Hypothalamus (tissue), 51 donors: Measurements from ENCODE around the gene RUNX3.
"Not testable (repeated sequence)": the region's sequence is repeated elsewhere in the genome, so short reads cannot be mapped to it uniquely, and the experiment has no call there.

Source experiments
- DNase-seq, 51 donors: peaks; one replicate each; lab custom pipeline; 2025; lab: John Stamatoyannopoulos, UW

The RUNX3 gene

GRCh38 chr1:24930260-24931145, at the start of gene RUNX3:
Gene RUNX3 (minus strand): TSS chr1:24930276. CDS start chr1:24929868, 408 bp downstream.
- peak in 8 of 51 donors; percentile 6 to 42 (median 18) for DNase-seq

GRCh38 chr1:24979232-24979631, 49.2 kb upstream of the RUNX3 start:
- not testable (repeated sequence) for DNase-seq

GRCh38 chr1:24978383-24979032, 48.4 kb upstream of the RUNX3 start:
- no peak for DNase-seq

DNA sequence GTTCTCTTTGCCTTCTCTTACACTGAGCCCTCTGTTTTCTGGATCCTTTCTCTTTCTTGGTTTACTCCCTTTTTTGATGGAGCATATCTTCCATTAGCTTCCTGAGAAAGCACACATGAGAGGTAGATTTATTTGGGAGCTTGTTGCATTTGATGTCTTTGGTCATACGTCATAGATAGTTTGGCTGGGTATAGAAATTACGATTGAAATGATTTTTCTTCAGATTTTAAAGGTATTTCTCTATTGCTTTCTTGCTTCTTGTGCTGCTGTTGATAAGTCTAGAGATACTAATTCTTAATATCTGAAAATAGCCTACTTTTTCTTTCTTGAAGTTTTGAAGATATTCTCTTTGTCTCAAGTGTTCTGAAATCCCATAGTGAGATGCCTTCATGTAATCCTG, 45.3 kb upstream of the RUNX3 start:
- no peak for DNase-seq

- no peak for DNase-seq
Measured at GRCh38 chr1:24973315-24973714, 43.2 kb upstream of the RUNX3 start.

DNA sequence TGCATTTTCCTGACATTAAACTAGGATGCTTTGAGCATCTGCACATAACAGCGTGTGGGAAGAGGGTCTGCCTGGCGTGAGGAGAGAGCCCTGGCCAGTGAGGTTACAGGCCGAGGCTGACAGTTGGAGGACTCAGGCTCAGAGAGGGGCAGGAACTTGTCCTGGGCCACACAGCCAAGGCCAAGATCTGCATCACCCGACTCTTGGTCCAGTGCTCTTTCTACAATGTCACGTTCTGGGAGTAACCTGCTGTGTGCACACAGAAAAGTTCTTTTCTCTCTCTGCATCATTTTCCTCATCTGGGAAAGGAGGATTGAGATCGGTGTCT, 42.8 kb upstream of the RUNX3 start:
- no peak for DNase-seq

DNA sequence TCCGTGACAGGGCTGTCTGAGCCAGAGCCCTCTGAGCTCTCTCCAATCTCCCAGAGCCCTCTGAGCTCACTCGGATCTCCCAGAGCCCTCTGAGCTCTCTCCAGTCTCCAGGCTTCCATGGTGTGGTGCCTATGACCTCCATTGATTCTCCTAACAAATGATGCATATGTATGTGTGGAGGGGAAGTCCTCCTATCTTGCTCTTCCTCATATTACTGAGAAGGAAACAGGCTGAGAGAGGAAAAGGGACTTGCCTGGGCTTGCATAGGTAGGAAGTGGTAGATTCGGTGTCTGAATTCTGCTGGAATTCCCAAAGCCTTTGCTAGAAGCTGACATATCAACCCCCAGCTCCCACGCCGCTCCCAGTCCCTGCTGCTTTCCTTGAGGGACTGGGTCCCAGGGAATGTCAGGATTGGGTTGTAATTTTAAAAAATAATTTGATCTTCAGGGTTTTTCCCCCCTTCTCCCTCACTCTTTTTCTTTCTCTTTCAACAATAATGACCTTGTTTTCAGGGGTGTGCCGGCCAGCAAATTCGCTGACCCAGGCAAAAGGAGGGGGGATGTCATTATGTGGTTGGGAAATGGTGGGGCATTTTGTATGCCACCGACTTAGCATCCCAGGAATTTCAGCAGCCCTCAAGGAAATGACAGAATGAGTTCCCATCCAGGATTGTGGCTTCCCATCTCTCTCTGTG, 42.3 kb upstream of the RUNX3 start:
- no peak for DNase-seq

- no peak for DNase-seq
Measured at GRCh38 chr1:24970926-24971875, 41.1 kb upstream of the RUNX3 start.

DNA sequence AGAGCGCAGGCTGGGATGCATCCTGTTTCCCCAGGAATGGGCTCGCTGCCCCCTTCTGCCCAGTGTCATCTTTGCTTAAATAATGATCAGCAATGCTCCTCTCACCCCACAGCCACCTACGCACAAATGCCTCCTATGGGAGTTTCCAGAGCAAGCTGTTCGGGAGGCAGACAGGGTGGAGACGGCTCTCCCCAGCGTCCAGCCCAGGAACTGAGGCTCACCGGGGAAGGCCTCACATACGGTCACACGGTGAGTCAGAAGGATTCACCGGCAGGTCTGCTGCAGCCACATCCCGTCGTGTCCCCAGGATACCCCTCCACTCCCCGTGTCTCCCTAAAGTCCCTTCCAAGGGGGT, 40.3 kb upstream of the RUNX3 start:
- no peak for DNase-seq

GRCh38 chr1:24969596-24970398, 39.7 kb upstream of the RUNX3 start:
- DNase-seq: no peak

DNA sequence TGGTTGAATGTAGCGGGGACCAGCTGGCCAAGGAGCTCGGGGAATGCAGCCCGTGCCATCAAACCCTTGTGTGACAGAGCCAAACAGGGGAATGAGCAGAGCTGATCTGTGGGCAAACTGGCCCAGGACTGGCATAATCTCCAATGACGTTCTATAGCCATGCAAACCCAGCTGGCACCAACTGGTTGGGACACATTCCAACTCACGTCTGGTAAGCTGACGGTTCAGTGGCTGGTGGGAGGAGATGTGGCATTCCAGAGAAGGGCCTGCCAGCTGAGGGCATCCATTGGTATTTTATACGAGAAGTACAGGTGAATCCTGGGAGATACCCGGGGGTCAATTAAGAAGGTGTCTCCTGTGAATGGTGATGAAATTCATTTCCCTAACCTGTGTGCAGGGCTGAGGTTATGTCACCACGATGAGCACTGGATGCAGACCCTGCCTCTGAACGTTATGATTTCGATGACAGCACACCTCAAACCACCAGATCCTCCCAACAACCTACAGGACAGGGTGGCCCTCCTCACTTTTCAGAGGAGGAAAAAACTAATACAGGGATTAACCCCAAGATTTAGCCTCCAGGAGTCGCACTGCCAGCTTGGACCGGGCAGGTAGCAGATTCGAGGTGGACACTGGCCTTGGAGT, 39.0 kb upstream of the RUNX3 start:
- no peak for DNase-seq

DNA sequence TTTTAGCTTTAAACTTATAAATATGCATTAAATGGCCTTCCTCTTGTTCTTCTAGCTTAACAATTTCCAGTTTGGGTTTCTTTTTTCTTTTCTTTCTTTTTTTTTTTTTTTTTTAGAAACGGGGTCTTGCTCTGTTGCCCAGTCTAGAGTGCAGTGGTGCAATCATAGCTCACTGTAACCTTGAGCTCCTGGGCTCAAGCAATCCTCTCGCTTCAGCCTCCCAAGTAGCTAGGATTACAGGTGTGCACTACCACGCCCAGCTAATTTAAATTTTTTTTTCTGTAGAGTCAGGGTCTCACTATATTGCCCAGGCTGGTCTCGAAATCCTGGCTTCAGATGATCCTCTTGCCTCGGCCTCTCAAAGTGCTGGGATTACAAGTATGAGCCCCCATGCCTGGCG, 37.9 kb upstream of the RUNX3 start:
- DNase-seq: no peak

DNA sequence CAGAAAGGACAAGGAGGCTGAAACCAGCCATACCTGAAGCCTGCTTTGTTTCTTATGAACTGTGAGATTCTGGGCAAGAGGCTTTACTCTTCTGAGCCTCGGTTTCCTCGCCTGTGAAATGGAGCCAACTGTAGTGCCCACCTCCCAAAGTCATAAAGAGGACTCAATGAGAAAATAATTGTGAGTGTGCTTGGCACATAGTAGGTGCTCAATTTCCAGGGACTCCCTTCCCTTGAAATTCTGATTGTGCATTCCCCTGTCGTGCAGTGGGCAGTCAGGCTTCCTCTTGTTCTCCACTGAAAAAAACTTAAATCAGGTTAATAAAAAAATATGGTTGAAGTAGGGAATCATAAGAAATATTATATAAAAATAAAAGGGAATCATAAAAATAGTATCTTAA, 37.5 kb upstream of the RUNX3 start:
- DNase-seq: no peak

DNA sequence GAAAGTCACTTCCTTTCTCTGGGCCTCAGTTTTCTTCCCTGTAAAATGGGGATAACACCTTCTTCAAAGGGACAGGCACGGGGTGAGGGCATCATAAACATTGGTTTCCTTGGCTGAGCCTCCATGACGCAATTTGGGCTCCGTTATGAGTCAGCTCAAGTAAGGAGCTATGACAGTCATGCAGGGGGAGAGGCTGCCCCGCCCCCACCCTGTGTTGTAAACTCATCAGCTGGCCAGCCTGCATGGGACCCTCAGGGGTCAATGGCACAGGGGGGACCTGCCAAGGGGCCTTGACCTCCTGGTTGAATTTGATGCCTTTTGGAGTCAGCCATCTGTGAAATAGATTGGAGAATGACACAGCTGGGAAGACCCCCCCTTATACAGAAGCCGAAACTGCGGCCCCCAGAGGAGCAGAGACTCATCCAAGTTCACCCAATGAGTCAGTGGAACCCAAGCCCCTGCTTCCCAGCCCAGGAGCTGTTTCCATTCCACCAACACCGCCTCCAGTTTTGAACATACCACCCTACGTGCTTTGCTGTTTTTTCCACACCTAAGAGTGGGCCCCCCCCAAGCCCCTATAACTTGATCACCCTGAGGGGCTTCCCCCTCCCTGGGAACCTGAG, 36.8 kb upstream of the RUNX3 start:
- no peak for DNase-seq

- no peak for DNase-seq
Measured at GRCh38 chr1:24966121-24966723, 36.1 kb upstream of the RUNX3 start.

- no peak for DNase-seq
Measured at GRCh38 chr1:24965571-24965930, 35.5 kb upstream of the RUNX3 start.

- no peak for DNase-seq
Measured at GRCh38 chr1:24964811-24965570, 34.9 kb upstream of the RUNX3 start.
